NB4 (cell line): Measurements from ENCODE around the gene ALPK3.

ENCODE experiments used
- DNase-seq: peaks from one replicate; pipeline ENCODE4 v3.0.0; 2010; ENCODE audit warnings: low read depth
- H3K4me3 ChIP-seq: one replicate; pipeline ENCODE4 v1.5.1; 2011; ENCODE audit warnings: mild to moderate bottlenecking, low read depth, low read length, moderate library complexity
- MAX ChIP-seq: IDR thresholded peaks from 2 replicates; pipeline ENCODE4 v1.6.1; 2011; ENCODE audit warnings: low read depth, low read length
- MYC ChIP-seq: IDR thresholded peaks from 2 replicates; pipeline ENCODE4 v1.6.1; 2011; ENCODE audit warnings: low read depth, low read length
- POLR2A ChIP-seq: IDR thresholded peaks from 2 replicates; pipeline ENCODE4 v1.6.1; 2011; ENCODE audit warnings: mild to moderate bottlenecking; ENCODE audit not compliant: insufficient read length; ENCODE audit errors: extremely low read depth
- TF ChIP-seq, protein P1 (sequence below): IDR thresholded peaks from one replicate; pipeline ENCODE4 v1.5.1; 2012; ENCODE audit warnings: low read depth, low read length

Gene ALPK3

DNA sequence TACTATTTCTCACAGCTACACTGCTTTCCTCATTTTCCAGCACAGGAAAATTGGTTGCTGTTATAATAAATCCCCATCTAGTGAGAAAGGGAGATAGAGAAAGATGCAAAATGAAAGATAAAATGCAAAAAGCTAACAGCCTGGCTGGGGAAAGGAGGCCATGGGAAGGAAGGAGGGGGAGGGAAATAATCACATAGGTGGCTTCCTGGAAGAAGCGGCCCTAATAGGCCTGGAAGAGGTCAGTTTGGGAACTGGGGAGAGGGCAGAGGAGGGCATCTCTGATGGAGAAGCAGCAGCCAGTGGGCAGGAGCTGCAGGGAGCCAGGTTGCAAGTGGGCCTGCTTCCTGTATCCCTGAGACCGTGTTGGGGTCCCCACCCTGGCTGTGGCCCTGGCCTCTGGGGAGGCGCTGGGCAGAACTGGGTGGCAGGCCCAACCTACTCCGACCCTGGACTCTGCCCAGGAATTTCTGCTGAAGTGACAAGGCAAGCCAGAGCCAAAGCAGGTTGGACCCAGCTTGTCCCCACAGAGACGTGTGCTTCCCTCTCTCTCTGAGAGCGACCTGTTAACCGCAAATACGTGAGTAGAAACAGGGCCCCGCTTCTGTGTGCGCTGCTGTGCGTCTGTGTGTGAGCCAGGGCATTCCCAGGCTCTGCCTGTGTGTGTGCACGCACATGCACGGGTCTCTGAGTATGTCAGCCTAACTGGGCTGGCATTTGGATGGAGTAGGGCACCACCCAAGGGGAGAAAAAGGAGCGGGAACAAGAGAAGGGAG lies 69.2 kb downstream of the ALPK3 start:
- DNase-seq: no peak
- no peak overlapping the region for H3K4me3 ChIP-seq
- TF ChIP-seq MYC: no peak
- TF ChIP-seq MAX: no peak
- TF ChIP-seq POLR2A: no peak
- TF ChIP-seq, protein P1, sequence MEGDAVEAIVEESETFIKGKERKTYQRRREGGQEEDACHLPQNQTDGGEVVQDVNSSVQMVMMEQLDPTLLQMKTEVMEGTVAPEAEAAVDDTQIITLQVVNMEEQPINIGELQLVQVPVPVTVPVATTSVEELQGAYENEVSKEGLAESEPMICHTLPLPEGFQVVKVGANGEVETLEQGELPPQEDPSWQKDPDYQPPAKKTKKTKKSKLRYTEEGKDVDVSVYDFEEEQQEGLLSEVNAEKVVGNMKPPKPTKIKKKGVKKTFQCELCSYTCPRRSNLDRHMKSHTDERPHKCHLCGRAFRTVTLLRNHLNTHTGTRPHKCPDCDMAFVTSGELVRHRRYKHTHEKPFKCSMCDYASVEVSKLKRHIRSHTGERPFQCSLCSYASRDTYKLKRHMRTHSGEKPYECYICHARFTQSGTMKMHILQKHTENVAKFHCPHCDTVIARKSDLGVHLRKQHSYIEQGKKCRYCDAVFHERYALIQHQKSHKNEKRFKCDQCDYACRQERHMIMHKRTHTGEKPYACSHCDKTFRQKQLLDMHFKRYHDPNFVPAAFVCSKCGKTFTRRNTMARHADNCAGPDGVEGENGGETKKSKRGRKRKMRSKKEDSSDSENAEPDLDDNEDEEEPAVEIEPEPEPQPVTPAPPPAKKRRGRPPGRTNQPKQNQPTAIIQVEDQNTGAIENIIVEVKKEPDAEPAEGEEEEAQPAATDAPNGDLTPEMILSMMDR: no peak

DNA sequence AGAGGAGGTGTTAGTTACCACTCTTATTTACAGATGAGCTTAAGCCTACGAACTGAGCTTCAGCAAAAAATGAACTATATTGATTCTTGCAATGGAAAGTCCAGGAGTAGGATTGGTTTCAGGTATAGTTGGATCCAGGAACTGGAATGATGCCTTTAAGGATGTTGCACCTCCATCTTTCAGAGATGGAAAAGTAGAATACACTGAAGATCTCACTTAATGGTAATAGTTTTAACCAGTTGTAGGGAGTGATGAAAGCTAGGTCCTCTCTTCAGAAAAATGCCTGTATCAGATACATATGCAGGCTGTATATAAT lies 69.8 kb downstream of the ALPK3 start:
- H3K4me3 ChIP-seq: no peak overlapping the region
- DNase-seq: no peak
- no peak for TF ChIP-seq MAX
- no peak for TF ChIP-seq MYC
- TF ChIP-seq, protein P1: no peak
- no peak for TF ChIP-seq POLR2A

DNA sequence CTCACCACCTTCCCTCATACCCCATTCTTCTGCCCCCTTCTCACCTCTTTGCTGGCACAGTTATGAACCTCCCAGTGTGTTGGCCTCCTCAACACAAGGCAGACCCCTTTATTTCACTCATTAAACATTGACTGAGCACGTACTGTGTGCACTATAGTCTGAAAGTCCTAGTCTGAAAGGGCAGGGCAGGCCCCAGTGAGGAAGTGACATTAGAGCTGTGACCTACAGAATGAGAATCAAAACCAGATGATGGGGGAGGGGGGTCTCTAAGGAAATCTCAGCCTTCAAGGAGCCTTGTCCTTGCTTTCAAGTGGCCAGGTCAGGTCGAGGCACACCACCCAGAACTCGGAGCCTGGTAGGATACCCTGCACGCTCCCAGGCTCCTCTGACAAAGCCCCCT lies 70.8 kb downstream of the ALPK3 start:
- DNase-seq: no peak
- H3K4me3 ChIP-seq: no peak overlapping the region
- TF ChIP-seq MYC: no peak

DNA sequence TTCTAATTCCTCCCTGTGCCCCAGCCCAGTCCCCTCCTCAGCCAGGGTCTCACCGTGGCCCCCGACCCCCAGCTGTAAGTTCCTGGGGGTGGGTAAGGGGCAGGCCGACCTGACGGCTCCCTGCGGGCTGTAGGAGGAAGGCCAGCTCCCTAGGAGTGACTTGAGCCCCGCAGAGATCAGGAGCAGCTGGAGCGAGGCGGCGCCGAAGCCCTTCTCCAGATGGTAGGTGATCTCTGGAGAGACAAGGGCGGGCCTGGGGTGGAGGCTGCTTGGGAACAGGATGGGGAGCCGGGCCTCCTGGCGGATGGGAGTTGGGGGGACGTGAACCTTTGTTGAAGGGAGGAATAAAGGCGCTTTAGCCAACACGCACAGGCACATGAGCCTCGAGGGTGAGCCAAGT lies 71.5 kb downstream of the ALPK3 start:
- no peak overlapping the region for H3K4me3 ChIP-seq
- TF ChIP-seq, protein P1: no peak
- no peak for TF ChIP-seq MYC
- no peak for TF ChIP-seq POLR2A
- TF ChIP-seq MAX: no peak
- no peak for DNase-seq

GRCh38 chr15:84889313-84889990 lies 72.3 kb downstream of the ALPK3 start:
- H3K4me3 ChIP-seq: no peak overlapping the region
- TF ChIP-seq POLR2A (no peak), MAX (no peak), MYC (no peak)
- TF ChIP-seq, protein P1: no peak
- DNase-seq: no peak

- no peak for DNase-seq
- TF ChIP-seq, protein P1: no peak
- H3K4me3 ChIP-seq: no peak overlapping the region
Measured at GRCh38 chr15:84889991-84890669, 73.0 kb downstream of the ALPK3 start.
